GM21619 (cell line): ENCODE measurements around the gene ARHGDIB.
A peak's percentile ranks its signal among the peaks of the same experiment; 100 is the strongest.

Source experiments
- ATAC-seq: cut with Tn5 transposase; IDR thresholded peaks from one replicate; pipeline ENCODE4 v1.9.1; 2021; ENCODE audit not compliant: unreplicated experiment

Gene ARHGDIB

DNA sequence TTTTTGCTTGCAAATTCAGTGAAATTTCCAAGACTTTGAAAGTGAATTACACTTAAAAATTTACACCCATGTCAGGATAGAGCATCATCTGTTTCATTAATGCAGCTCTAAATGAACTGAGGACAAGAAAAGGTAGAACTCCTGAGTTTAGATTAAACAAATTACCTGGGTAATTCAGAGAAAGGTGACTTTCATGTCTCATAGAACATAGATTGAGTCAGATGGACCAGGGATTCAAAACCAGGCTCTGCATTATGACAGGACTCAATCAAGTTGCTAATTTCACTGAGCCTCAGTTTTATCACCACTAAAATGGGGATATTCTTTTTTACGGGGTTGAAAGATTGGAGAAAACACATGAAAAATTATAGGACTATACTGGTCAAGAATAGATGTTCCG, 4.5 kb downstream of the ARHGDIB start:
- no peak for ATAC-seq

DNA sequence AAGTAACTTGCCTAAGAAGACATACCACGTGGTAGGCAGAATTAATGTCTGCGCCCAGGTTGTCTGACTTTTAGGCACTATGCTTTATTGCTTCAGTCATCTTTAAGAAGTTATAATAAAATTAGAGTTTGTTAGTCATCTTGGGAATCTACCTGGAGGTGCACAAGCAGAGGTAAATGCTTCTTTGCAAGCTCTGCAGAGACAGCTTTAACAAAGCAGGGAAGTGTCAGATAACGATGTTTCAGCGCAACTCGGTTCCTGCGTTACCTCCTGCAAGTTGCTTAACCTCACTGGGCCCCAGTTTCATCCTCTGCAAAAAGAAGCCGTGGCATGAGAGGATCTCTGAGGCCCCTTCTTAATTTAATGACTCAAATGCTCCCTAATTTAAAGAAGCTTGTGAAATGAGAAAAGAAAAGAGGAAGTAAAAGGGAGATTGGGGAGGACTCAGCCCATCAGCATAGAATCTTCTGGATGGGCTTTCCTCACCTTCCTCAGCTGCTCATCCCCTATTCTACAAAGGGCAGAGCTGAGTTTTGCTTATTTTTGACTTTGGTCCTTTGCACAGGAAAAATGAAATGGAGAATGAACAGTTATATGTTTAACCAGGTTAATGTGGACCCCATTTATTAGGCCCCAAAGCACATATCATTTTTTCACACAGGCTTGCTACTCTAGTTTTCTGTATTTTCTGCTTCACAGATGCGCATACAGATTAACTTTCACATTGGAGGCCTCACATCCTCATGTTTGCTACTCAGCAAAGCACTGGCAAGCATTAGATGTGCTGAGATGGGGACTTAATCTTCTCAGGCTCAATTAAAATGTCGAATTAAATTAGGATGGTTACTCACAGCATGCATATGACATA, 5.1 kb downstream of the ARHGDIB start:
- peak; percentile 29 for ATAC-seq

DNA sequence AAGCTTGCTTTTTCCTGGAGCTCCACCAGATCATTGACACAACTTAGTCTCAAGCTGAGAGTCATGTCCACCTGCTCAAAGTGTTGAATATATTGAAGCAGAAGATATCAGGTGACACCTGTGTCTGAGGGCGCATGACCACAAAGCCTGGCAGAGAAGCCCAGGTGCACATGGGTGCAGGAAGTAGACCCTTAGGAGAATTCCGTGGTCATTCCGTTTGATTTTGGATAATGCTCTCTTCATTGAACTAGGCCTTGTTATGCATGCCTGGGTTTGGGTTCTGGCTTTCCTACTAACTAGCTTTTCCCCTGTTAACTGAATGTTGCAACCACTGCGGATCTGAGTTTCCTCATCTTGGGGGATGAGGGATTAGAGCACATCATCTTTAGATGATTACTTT, 7.1 kb downstream of the ARHGDIB start:
- ATAC-seq, result no peak

DNA sequence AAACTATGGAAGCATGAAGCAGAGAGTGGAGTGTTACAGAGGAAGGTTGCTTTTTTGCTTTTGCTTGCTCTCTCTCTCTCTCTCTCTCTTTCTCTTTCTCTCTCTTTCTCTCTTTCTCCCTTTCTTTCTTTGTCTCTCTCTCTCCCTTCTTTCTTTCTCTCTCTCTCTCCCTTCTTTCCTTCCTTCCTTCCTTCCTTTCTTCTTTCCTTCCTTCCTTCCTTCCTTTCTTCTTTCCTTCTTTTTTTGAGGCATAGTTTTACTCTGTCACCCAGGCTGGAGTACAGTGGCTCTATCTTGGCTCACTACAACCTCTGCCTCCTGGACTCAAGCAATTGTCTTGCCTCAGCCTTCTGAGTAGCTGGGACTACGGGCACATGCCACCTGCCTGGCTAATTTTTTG, 7.6 kb downstream of the ARHGDIB start:
- no peak for ATAC-seq

DNA sequence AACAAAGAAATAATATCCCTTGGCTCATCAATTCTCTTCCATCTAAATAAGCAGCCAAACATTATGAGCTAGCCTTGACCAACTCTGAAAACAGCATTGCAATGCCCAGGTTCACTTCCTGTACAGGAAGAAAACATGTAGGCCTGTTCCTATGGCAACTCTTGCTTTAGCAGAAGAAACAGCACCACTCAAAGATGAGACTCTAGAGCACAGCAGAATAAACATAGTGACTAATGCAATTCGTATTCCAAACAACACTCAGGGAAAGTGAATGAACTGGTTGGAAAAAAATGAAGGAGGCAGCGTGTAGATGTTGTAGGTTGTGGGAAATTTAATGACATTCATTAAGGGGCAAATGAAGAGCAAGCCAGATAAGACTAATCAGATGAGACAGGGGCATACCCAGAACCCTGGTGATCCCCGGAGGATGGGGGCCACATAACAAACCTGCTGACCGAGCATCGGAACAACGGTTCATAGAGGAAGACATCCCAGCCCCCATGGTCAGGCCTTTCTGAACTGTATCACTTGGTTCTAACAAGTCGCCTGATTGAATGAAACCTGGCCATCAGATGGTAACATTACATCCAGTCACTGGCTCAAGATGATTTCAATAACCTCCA, 9.0 kb downstream of the ARHGDIB start:
- ATAC-seq, result peak; percentile 59

DNA sequence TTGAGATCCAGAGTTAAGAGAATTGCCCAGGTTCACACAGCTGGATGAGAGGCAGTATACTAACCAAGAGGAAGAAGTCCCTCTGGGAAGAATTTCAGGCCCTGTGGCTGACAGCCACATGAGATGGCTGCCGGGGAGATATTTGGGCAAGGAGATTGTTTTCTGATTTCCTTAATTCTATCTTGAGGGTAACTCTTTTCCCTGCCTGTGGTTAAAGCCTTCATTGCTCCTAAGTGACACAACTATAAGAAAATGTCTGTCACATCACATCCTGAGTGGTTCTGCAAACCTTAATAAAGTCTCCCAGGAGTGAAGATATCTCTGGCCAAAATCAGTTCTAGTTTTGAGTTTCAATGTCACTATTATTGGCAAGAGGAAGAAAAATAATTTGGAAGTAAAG, 9.6 kb downstream of the ARHGDIB start:
- ATAC-seq, result no peak

DNA sequence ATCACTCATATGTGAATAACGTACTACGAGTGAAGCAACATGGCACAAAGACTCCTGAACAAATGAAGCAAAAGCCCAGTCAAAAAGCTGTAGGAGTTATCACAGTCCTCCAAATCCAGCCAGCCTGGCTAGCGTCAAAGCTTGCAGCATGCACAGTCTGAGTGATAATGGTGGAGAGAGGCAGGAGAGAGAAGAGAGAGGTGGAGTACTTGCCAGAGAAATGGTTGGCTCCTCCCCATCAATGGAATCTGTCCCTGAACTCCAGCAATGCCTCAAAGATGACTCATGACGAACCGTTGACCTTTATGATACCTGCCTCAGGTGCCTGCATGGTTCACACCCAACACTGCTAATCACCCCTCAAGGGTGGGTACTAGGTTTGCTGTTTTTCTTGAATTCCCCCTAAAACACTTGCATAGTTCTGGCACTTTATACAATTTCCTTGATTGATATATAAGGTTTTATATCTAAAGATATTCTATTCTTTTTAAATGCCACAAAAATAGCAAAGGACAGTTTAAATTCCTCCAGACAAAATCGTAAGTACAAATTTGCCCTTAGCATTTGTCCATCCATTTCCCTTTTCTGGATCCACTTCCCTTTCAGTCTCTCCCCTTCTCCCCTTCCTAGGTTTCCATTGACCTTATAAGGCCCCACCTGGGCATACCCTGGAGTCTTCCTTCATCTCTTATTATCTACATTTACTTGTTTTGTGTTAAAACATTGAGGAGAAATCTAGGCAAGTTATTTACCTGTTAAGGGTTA, 10.2 kb downstream of the ARHGDIB start:
- no peak for ATAC-seq

DNA sequence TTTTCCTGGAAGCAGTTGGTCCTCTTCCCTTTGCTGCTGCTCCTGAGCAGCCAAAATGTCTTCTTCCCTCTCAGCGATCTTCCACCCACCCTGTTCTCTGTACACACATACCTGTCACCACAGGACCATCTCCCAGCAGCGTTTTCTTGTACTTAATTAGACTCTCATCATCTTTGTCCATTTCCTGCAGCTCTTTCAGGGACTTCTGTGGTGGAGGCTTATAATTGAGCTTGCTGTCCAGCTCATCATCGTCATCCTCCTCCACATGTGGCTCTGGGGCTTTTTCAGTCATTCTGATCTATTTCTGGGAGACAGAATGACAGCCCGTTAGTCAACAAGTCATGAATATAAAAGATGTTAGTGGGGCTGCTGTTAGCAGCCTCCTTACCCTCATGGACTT, 11.0 kb downstream of the ARHGDIB start:
- no peak for ATAC-seq

DNA sequence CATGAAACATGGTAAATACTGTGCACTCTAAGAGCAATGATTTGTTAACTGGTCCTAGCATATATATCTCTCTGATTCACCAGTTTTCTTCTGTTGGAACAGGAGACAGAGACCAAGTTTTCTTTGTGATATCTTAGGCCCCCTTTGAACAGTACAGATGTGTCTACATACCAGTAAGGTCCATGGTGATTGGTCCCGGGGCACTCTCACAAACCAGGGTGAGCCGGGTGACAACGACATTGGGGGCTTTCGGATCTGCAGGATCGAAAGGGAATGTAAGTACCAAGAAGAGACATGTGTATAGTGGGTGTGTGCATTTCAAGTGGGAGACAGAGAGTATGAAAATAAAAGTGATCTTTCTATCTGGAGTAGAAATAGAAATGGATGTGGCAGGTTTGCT, 11.8 kb downstream of the ARHGDIB start:
- no peak for ATAC-seq

DNA sequence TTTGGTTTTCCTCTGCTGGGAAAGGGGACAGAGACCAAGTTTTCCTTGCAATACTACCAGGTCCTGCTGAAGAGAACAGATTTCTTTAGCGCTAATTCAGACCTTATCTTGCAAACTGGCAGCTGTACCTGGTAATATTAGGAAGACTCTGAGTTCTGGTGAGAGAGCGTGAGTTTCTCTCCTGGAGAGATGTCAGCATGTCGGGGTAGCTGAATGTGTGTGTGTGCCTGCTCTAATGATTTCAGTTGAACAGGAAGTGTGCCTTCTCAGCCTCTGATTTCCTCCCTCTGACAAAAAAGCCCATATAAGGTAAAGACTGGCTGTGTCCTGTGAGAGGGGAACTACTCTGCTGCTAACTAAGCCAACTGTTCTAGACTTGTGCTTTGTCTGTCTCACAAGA, 12.7 kb downstream of the ARHGDIB start:
- ATAC-seq, result peak; percentile 91

DNA sequence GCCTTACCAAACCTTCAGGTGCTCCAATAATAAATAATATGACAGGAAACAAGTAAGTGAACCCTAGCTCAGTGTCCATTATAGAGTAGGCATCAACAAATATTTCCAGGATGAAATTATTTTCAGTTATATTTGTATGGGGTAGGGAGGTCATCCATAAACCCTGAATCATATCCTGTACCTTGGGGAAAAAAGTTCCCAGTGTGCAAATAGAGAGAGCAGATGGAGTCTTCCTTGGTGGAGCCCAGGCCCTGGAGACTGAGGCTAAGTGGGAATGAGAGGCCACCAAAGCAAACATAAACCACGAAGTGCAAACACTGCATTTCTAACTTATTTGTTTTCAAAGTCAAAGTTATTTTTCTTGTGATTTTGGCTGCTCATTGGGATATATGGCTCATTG, 14.5 kb downstream of the ARHGDIB start:
- ATAC-seq, result no peak

DNA sequence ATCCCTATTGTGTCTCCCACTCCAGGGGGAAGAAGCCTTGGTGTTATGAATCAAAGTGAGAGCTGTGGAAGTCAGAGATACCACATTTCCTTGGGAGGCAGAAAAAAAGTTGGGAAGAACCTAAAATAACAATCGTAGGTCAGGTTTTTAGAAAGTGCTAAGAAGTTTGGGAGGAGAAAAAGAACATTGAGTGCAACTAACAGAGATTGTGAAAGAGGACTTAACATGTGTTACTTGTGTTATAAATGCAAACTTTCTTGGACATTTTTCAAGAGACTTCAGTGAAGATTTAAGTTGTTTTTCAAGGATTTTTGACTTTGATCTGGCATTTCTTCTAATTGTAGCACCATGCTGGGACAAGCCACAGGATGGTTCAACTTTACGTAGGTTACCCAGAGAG, 15.2 kb downstream of the ARHGDIB start:
- no peak for ATAC-seq

DNA sequence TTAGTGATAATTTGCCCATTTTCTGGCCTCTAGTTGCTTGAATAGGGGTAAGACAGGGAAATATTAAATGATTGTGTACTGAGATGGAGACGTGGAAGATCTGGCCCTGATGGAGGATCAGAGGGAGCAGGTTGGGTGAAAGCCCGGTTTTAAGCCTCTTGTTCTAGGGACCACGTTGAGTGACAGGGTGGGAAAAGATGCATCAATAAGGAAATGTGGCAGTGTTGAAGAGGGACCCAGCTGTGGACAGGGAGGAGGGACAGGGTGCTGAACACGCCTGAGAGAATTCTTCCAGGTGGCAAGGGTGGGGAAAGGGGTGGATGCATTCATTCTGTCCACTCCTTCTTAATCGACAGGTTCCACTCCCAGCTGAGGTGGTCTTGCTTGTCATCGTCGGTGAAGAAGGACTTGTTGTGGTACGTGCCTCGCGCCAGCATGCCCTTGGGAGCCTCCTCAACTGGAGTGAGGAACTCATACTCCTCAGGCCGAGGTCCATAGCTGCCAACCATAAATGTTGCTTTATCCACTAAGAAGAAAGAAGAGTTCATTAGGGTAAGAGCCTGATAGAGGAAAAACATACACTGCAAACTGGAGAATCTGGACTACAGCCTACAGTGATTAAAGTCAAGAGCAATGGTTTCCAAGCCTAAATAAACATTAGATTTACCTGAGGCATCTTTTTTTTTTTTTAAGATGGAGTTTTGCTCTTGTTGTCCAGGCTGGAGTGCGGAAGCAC, 19.0 kb downstream of the ARHGDIB start:
- no peak for ATAC-seq

DNA sequence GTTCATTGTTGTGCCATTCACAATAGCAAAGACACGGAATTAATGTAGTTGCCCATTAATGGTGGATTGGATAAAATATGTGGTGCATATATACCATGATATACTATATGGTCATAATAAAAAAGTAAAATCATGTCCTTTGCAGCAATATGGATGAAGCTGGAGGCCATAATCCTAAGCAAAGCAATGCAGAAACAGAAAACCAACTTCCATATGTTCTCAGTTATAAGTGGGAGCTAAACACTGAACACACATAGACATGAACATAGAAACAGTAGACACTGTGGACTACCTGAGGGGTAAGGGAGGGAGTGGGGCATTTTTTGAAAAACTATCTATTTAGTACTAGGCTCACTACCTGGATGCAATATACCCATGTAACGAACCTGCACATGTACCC, 20.0 kb downstream of the ARHGDIB start:
- no peak for ATAC-seq

DNA sequence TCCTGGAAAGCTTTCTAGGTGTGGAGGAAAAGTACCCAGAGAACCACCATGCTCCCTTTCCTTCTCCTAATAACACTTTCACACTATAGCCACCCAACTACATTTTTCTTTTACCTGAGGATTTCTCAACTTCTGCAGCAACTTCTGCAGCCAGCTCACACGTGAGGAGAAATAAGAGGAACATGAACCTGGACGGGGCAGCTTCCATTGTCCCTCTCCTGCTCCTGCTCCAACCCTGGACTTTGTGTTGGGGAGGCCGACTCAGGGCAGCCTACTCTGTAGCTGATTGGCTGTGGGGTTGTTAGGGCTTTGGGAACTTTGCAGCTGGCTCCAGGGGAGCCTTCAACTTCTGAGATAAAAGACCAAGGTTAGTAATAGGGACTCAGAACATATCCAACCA, 23.1 kb downstream of the ARHGDIB start, which contains the start of gene ERP27:
TSS of gene ERP27 (minus strand) at position 237 of the 400 bp plus-strand sequence. CDS start at position 208, 29 bp downstream.
- no peak for ATAC-seq

DNA sequence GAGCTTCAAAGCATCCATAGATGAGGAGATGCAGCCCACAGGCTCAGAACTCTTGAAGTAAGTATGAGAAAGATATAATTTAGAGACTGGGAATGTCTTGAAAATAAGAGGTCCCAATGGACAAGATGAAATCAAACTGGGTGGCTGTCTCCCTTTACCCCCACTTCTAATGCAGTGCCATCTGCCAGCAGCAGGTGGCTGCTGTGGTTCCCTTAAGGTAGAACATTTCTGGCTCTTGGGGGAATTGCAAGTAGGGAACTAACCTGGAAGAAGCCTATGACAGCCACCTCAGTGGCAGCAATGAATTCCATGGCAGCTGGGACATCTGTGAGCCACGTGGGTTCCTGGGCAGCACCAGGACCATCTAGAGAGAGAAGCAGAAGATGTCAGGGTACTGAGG, 23.7 kb downstream of the ARHGDIB start:
- no peak for ATAC-seq

DNA sequence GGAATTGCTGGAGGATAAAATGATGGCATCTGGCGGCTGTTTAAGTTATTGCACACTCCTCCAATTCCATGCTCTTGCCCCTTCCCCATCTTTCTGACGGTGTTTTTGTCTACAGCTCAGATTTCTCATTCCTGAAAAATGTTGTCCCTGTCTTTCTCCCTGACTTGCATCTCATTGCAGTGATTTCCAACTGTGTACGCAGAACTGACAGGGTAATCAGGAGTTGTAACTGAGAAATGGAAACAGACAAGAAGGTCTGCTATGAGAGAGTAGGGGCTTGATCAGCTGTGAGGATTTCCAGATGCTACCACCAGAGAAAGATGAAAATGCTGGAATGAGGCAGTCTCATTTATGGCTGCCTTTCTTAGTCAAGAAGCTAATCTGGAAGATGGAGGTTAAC, 24.4 kb downstream of the ARHGDIB start:
- ATAC-seq, result no peak

DNA sequence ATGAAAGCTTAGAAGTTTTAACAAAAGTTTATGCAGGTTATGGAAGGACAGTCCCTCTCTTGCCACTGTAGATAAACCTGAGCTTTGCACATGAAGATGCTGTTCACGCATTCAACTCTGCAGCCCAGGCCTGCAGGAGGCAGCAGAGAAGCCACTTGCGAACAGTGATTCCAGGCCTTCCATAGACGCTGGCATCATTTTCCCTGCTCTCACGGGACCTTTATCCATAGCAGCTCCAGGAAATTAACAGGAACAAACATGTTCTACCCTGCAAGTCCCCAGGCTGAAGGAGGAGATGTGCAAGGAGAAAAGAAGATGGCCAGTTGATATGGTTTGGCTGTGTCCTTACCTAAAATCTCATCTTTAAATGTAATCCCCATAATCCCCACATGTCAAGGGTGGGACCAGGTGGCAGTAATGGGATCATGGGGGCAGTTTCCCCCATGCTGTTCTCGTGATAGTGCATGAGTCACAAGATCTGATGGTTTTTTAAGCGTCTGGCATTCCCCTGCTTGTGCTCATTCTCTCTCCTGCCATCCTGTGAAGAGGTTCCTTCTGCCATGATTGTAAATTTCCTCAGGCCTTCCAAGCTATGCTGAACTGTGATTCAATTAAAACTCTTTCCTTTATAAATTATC, 25.1 kb downstream of the ARHGDIB start:
- ATAC-seq, result no peak

DNA sequence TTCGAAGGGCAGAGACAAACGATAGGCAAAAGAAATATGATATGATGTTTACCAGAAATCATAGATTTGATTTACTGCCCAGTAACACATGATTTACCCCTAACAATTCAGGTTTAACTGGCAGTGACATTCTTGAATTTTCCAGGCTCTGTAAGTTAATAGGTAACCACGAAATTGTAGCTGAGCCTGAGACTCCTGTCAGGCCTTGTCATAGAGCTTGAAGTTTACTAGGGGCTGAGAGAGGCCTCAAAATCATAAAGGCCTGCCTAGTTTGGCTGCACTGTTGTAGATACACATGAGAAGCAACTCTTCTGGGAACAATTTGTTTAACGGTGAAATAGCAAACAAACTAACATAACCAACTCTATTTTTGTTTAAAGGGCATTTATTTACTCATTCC, 26.4 kb downstream of the ARHGDIB start:
- no peak for ATAC-seq

DNA sequence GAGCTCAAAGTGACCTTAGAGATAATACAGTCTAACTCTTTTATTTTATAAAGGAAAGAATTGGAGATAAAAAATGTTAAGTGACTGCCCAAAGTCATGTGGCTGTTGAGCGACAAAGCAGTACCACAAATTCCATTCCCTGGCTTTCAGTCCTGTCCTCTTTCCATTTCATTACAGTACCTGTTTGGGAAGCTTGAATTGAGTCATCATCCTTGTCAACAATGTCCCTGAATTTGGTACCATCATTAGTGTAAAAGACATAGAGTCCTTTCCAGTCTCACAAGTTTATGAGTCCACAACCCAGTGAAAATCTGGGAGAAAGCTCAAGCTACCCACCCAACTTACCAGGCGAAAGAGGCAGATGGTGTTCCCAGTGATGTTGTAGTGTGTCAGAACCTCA, 26.9 kb downstream of the ARHGDIB start:
- no peak for ATAC-seq
